Muscle of arm (tissue), 12 donors: ENCODE data around the gene LRBA. TPM values are rescaled to one million over a fixed set of nuclear protein-coding genes. Genes with fewer than 3 reads are reported as not detected.

Experiments
- DNase-seq: peaks from one replicate; pipeline ENCODE4 v3.0.0-alpha.2; 2013
- polyA plus RNA-seq, 12 donors: library from polyadenylated mRNA; unstranded; fragments of 120-200 nt; gene quantifications; one replicate each; pipeline ENCODE4 v1.2.1, GENCODE V29; 2013; ENCODE audit not compliant: insufficient read length in 12 of 12

LRBA gene
- polyA plus RNA-seq, 12 donors, result 20.1 to 39.7 (median 24.1) TPM; not detected in 1

DNA sequence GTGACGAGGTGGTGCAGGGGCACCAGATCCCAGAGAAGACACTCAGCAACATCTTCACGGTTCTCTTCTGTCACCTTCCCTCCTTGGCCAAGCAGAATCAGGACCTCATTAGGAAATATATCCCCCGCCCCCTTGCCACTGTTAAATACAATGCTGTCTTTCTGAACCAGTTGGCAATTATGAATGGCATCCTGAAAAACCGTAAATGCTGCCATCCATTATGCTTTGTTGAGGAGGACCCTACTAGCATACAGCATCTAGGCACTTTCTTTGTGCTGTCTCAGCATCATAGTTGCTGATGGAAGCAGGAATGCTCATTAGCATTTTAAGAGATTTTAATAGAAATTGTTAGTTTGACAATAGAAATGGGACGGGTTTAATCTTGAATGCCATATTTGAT is 798.4 kb downstream of the LRBA start:
- no peak for DNase-seq

DNA sequence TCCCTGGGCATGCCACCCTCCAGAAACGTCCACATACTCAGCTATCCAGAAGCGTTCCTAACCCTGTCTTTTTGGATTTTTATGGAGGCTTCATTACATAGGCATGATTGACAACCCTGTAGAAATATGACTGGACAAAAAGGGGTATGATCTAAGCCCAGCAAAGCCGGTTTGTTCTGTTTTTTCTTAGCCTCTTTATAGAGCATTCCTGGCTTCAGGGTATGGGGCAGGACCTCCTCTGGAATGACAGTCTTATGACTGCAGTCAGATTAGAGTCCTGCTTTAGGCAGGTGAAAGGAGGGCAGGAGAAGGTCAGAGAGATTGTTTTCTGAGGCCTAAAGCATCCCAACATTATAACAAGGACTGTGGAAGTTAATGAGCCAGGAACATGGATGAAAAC is 799.5 kb downstream of the LRBA start:
- DNase-seq, result no peak

Other genes starting within 250 kb of the LRBA start
- over 10,000 TPM in 1 of 12 donors, 1,000 to 10,000 TPM in 11; 3,270 to 12,602 (median 5,628) TPM for gene RPS3A, start 84.3 kb upstream of the LRBA start, polyA plus RNA-seq